GM21717 (cell line): ENCODE data around the gene GALNT16.
"Not testable (repeated sequence)": the region's sequence is repeated elsewhere in the genome, so short reads cannot be mapped to it uniquely, and the experiment has no call there.

Experiments
- ATAC-seq: cut with Tn5 transposase; IDR thresholded peaks from one replicate; pipeline ENCODE4 v1.9.1; 2021; ENCODE audit warnings: mild to moderate bottlenecking, moderate library complexity; ENCODE audit not compliant: unreplicated experiment

The GALNT16 gene

GRCh38 chr14:69284170-69284569 is 24.2 kb downstream of the GALNT16 start:
- no peak for ATAC-seq

DNA sequence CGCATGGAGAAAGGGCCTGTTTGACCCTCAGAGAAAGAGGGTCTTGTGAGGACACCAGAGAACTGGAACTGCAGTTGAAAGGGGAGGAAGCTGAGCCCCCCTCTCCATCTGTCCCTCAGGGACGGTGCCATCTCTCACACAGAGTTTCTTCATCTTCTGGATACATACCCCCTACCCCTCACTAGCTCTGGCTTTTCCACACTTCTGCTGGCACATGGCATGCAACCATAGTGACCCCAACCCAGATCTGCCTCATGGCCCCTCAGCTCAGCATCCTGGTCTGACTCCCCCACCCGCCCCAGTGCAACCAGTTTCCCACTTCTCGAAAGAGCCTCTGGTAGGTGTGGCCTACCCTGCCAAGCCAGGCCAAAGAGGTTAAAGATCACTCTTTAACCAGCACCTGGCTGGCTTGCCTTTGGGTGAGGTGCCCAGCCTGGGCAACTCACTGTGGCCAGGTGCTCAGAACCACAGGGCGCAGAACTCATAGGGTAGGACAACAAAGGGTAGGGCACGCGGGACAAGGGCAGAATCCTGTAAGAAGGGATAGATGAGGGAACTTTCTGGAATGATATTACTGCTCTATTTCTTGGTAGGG is 25.8 kb downstream of the GALNT16 start:
- ATAC-seq, result no peak

DNA sequence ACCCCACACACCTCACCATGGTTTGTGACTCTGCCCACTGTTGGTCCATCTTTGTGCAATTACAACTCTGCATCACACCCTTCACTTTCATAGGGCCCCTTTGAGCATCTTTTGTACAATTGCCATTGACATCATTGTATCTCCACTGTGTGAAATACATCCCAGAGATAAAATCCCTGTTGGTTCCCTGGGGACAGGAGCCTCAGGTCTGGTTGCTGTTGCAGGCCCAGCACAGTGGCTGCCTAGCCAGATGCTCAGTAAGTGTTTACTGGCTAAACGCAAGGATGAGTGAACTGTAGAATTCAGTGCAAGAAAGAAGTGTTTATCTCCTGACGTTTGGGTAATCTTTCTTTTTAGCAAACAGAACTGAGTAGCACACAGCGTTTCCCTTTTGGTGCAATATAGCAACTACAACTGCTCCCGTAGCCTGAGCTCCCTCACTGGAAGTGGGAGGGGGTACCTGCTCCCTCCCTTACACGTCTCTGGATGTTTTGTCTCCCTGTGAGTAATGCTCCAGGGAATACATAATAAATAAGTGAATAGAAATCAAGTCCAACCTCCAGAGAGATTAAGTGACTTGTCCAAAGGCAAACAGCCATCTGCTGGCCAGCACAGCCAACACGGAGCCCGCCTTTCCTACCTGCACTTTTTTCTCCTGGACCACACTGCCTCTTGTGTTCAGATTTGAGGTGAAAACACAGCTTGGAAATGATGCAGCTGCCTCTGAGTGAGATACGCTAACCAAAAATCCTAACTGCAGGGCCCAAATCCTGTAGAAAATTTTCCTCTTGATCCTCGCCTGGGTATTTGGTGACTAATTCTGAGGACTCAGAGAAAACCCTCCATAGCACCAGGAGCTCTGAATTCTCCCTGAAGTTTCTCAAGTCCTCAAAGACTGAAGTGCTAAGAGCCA is 27.4 kb downstream of the GALNT16 start:
- ATAC-seq, result no peak

DNA sequence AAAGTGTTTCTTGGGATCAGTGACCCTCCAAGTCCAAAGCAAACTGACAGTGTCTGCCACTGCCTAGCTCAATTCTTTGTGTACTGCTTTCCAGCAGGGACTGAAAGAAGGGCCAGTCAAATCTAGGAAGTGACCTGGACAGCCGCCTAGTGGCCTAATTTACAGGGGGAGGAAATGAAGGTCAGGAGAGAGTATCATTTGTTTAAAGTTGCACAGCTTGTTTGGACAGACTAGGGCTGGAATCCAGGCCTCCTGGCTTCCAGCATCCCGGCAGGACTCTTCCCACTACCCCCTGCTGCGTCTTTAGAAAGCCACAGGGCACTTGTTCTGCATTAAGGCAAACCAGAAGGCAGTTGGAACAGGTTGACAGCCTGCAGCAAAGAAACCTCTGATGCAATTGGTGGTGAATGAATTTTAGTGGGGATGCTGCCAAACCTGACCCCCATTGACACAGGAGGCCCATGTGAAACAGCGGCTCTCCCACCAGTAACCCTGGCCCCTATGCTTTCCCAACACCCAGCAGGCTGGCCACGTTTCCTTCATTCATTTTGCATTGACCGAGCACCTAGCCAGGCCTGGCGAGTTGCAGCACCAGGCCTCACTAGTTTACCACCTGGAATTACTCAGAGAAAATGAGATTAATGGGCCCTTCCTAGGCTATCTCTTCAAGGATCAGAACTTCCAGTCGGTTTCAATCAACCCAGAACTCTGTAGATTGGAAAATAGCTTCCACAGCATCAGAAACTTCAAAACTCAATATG is 28.2 kb downstream of the GALNT16 start:
- ATAC-seq, result no peak

GRCh38 chr14:69288956-69289705 is 29.2 kb downstream of the GALNT16 start:
- no peak for ATAC-seq

GRCh38 chr14:69289811-69290520 is 30.0 kb downstream of the GALNT16 start:
- ATAC-seq, result no peak

DNA sequence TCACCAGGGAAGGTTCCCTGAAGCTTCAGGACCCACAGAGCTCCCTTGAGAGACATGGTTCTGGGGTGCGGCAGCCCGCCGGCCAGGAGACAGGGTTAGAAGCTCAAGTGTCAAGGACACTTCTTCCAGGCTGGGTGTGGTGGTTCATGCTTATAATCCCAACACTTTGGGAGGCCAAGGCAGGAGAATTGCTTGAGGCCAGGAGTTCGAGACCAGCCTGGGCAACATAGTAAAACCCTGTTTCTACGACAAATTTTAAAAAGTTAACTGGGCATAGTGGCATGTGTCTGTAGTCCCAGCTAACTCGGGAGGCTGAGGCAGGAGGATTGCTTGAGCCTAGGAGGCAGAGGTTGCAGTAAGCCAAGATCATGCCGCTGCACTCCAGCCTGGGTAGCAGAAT is 30.9 kb downstream of the GALNT16 start:
- not testable (repeated sequence) for ATAC-seq

- ATAC-seq, result no peak
Observed at GRCh38 chr14:69291396-69291795, 31.4 kb downstream of the GALNT16 start.

- no peak for ATAC-seq
Observed at GRCh38 chr14:69291891-69292561, 32.1 kb downstream of the GALNT16 start.

DNA sequence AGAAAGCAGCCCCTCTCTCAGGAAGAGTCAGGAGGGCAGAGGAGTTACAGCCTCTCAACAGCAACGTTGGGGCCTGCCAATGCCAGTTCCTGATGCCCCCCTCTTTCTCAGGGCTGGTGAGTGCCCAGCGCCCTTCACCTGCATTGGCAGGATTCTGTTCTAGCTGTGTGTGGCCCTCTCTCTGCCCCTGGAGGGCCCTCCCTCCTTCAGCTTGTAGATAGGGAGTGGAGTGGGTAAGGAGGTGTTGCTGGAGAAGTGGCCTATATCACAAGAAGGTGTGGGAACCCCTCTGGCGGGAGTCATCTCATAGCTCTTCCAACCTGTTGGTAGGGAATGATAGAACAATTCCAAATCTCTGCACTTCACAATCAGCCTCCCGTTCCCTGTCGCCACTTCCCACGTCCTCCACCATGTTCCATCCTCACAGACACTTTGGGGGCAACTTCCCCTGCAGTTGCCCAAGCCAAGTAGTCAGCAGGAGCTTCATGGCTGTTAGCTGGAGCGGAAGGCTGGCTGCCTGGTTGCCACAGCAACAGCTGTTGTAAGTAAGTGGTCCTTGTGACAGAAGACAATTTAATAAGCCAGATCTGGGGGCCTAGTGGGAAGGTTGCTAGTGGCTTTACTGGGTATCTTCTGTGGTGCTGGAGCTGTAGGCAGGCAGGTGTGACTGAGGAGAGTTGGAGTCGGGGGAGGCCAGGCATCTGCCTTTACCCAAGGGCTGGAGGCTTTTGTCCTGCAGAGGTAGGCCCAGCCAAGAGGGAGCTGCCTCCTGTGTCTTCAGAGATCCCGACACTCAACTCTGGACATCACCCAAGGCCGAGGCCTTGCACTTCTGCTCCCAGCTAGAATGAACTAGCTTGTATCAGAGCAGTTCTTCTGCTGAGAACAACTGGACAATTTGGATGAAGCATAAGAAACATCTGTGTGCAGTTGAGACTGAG is 38.4 kb downstream of the GALNT16 start:
- ATAC-seq, result no peak

- ATAC-seq, result no peak
Observed at GRCh38 chr14:69299286-69300035, 39.5 kb downstream of the GALNT16 start.

DNA sequence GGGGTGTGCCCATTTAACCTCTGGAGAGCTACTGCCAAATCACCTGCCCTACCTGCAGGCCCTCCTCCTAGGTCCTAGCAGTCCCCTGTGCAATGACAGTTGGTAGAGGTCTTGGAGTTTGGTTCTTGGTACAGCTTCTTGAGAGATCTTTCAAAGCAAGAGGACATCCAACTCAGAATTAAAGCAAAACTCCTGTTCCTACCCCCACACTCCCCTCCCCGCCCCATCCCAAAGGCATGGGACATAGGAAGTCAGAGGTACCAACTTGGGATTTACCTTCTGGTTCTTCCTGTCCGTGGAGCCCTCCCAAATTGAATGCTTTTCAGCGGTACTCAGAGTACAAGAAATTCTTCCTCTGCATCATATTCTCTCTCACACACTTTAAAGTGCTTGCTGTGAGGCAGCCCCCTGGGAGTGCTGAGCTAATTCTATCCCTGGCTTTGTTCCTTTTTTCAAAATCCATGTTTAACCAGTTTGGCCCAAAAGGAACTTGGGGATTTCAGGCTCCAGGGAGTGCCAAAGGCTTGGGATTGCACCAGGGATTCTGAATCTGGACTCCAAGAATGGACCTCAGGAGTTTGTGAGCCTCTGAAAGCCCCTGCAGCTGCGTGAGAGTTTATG is 40.8 kb downstream of the GALNT16 start:
- ATAC-seq, result no peak

DNA sequence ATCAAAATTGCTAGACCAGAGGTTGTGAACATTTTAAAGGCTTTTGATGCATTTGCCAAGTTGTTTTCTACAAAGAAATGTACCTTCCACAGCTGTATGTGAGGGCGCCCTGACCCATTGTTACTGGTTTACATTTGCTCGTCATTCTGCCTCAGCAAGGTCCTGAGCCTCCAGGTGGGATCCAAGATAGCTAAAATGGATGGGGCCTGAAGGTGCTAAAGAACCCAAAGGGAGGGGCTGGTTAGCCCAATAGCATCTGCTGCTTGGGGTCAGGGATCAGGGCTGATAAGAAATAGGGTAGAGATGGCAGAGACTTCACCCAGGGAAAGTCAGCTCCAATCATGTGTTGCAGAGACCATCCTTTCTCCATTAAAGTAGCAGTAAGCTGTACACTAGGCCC is 43.1 kb downstream of the GALNT16 start:
- ATAC-seq, result no peak

- ATAC-seq, result no peak
Observed at GRCh38 chr14:69312608-69313007, 52.6 kb downstream of the GALNT16 start.

DNA sequence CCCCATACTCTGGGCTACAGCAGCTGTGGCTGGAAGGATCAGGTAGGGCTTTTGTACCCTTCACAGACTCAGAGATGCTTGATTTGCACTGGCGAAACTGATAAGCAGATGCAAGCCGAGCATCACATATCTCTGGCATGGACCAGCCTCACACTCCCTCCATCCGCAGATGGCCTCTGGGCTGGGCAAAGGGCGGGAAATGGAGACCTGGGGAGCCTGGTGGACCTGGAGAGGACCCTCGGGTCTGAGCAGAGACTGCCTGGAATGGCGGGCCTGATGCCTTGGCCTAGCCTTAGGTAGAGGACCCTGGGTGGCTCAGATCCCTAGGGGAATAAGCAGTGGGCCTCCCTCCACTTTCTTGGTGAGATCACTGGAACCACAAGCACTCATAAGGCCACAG is 53.2 kb downstream of the GALNT16 start:
- ATAC-seq, result no peak

DNA sequence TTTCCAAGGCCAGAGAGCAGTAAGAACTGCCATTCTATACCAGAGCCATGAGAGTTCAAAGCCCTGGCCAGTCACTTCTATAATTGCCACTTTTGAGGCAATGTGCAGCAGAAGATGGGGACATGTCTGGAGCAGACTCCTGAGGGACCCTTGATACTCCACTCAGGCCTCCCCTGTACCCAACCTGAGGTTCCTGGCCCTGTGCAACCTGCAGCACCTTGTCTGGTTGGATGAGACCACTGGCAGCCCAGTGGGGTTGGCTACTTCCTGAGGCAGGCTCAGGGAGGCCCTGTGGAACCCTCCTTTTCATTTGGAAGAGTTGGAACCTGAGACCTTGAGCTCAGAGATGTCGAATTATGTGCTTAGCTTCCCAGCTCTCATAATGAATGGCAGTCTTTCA is 54.4 kb downstream of the GALNT16 start:
- no peak for ATAC-seq

DNA sequence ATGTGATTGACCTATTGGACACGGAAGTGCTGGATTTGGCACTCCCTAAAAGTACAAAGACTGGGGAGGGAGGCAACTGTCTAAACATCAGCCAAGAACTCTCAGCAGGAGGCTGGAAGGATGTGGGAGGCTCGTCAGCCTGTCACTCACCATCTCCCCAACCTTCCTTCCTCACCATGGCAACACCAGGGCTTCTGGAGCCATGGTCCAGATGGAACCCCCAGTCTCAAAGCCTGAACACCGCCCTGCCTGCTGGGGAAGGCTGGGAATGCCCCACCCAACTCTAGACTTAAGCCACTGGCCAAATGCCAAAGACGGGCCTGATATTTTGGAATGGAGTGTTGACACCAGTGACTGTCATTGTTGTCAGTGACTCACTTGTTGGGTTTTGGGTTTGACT is 55.3 kb downstream of the GALNT16 start:
- no peak for ATAC-seq
